Left forelimb (tissue), 1 donor: ENCODE measurements around the gene STEAP4.
A peak's percentile ranks its signal among the peaks of the same experiment; 100 is the strongest.

Source experiments
- DNase-seq: peaks from one replicate; pipeline ENCODE4 v3.0.0-alpha.2; 2018; ENCODE audit warnings: low spot score

Gene STEAP4

DNA sequence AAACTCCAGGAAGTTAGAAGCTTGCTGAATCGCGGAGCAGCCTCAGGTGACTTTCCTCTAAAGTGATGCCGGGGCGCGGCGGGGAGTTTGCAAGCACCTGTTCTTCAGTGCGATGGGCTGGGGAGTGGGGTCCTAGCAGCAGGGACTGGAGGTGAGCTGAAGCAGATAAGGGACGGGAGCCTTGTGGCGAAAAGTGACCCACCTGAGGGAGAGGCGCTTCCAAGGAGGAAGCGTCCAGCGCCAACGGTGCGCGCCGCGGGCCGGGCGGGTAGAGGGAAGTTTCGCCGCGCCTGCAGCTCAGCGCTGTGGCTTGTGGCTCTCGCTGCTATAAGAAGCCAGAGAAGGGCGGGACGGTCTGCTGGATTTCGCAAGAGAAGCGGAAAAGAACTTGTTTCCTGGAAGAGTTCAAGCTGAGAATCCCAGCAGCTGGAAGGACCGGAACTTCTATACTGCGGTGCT, at the start of gene STEAP4:
STEAP4 (minus strand) TSS at position 305 of the 459 bp plus-strand sequence. CDS start 22,625 bp downstream, outside the sequence.
- peak; percentile 70 for DNase-seq

DNA sequence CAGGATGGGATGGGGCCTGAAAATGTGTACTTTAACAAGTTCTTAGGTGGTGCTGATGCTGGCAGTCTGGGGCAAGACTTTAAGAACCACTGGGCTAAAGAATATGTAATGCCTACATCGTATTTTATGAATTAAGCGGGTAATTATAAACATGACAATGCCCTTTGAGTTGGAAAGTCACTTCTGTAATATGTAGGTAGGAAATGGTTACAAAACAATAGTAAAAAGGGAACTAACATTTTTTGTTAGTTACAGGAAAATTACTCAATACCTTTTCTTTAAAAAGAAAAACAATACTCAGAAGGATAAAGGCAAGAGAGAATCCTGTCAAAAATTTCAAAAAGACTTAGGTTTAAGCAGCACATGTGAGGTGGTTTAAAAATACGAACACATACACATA, 48.3 kb upstream of the STEAP4 start:
- DNase-seq, result no peak

DNA sequence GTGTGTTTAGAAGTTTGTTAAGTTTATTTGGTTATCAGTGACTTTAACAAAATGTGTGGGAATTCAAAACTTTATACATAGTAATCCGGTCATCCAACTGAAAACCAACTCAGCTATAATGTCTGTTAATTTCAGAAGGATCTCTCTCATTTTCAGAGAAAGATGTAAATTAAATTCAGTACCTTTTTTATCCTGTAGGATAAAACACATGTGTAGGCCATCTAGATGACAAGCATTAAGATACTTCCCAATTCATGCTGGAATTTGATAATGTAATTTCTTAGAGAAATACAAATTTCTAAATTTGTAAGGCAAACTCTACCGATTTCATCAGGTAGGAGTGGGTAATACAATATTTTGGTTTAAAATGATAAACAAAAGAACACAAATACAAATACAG, 43.4 kb upstream of the STEAP4 start:
- no peak for DNase-seq

DNA sequence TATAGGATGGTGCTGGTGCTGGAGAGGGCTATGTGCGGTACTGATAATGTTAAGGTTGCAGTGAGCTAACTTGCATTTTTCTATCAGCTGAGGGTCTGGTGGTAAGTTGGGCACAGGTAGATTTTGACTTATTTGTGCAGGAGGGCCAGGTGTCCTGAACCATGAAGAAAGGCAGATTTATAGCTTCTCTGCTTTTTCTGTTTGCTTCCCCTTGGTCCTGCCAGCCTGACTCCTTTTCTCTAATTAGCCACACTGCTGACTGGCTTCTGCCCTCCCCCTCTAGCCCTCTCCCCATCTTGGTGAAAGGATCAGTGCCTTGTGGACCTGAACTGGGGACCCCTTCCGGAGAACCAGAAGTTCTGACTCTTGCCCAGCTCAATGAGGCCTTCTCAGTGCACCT, 40.8 kb upstream of the STEAP4 start:
- no peak for DNase-seq

DNA sequence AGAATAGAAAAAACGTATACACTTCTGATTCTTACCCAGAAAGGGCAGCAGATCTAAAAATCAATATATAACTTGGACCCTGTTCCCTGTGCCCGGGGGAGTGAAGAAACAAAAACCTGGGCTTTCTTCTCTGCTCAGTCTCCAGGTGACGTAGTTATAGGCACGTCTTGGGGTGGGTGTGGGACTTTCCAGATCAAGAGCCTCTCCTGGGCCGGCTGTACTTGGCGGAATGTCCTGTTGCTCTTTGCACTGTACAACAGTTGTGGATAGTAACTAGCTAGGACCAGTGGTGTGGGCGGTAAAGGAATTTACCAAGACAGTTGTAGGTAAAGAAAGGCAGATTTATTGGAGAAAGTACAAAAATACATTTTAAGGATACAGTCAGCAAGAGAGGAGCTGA, 40.4 kb upstream of the STEAP4 start:
- no peak for DNase-seq

DNA sequence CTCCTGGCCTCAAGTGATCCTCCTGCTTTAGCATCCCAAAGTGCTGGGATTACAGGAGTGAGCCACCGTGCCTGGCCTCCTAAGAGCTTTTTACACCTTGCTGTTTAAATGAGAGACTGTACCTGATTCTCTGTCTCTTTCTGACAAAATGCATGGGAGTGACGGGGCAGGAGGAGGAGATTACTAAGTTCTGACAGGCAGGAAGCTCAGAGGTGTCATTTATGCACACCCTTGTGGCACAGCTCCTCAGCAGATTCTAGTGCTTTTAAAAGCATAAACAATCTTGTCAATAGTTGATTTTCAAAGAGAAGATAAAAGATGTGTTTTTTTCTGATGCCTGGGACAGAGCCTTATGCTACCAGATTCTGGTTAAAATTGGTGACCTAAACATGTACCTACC, 39.7 kb upstream of the STEAP4 start:
- no peak for DNase-seq

DNA sequence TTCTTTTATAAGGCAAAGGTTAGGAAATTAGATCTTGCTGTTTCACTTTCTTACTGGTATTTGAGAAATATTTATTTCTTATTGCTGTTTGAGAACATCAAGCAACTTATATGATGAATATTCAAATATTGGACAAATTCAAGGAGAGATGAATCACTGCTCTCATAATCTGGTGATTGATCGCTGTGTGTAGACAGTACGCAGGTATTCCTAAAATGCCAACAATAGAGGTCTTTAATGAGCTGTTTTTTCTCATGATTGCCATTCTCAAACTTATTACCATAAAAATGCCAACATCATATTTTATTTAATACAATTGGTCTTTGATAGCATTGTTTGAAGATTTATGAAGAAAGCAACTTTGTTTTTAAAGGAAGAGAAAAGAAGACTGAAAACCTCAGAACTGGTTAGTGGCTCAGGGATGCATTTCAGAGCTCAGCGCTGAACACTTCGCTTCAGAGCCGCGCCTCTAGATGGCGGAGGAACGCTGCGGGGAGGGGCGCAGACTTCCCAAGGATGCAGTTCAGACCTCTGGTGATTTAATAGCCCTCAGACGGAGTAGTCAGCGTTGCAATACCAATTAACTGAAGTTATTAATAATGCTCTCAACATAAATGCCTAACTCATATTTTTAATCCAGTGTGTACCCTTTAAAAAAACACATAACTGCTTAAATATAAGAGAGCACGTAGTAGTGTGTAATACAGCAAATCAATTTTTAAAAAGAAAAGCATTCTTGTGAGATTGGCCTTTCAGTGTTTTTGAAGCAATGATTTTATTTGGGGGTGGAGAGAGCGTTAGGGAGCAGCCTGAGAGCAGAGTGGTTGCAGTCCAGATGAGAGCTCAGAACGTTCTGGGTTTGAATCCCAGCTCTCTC, 38.5 kb upstream of the STEAP4 start:
- DNase-seq, result no peak

DNA sequence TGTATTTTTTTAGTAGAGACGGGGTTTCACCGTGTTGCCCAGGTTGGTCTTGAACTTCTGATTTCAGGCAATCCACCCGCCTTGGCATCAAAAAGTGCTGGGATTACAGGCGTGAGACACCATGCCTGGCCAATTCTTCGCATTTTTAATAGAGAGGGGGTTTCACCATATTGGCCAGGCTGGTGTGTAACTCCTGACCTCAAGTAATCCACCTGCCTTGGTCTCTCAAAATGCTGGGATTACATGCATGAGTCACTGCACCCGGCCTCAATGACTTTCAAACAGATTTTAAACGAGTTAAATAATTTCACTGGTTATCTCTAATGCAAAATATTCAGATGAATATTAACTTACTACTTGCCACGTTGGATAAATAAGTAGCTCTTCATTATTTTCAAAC, 37.6 kb upstream of the STEAP4 start:
- no peak for DNase-seq

DNA sequence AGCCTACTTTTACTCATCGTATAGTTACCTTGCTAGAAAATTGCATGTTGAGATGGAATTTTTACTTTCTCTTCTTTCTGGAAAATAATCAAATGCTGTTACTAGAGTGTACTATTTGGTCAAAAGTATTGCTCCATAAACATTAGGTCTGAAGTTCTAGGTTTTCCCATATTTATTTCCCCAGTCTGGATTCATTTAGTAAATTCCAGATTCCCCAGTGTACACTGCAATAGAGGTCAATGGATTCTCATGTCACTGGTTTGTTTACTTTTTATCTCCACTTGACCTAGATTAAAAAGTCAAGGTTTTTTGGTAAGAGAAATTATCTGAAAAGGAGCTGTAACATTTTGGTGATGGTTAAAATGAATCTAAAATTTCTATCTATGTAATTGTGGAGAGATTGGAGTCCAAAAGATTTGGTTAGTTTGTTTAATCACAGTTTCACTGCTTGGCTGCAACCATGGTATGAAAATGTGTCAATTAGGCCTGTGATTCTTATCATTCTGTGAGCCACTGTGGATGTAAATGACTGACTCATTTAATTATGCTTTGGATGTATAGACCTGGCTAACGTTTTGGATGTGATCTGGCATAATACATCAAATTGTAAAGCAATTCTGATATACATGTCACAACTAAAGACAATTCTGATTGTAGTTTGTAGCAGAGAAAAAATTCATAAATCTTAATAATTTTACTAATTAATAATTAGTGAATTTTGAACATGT, 32.7 kb upstream of the STEAP4 start:
- no peak for DNase-seq

DNA sequence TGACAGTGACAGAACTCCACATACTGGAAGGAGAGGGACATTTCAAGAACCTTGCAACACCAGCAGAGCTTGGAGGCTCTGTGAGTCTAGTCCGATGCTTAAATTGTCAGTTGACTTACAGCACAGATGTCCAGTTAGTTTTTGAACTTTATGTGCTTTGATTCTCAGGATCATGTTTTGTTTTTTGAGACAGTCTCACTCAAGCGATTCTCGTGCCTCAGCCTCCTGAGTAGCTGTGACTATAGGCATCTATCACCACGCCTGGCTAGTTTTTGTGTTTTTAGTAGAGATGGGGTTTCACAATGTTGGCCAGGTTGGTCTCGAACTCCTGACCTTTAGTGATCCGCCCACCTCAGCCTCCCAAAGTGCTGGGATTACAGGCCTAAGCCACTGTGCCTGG, 31.8 kb upstream of the STEAP4 start:
- DNase-seq, result no peak

DNA sequence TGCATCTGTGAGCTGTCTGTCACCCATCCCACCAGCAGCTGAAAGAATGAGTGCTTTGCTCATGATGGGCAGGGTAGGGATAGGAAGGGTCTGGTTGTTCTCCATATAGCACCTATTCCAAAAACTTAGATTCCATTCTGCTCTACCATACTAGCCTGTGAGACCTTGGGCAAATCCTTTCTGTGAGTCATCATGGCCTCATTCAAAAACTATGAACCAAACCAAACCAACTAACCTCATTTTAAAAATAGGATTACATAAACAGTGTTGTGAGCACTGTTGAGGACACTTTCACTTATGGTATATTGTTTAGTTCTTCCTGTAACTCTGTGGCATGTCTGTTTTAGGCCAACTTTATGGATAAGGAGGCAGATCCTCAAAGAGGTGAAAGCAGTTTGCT, 30.9 kb upstream of the STEAP4 start:
- DNase-seq, result no peak

DNA sequence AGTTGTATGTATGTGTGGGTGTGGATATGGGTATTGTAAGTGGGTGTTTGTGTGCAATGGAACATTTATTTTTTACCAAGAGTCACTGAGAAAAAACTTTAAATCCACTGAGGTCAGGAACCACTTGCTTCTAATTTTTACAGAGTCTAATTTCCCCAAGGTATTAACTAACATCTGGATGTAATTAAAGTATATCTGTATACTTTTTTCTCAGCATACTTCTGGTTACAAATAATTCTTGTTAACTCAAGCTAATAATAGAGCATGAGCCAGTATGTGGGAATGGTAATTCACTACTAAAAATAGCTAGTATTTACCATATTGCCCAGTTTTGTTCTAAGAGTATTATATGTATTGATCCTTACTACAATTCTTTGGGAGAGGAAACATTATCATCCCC, 24.6 kb upstream of the STEAP4 start:
- DNase-seq, result no peak

DNA sequence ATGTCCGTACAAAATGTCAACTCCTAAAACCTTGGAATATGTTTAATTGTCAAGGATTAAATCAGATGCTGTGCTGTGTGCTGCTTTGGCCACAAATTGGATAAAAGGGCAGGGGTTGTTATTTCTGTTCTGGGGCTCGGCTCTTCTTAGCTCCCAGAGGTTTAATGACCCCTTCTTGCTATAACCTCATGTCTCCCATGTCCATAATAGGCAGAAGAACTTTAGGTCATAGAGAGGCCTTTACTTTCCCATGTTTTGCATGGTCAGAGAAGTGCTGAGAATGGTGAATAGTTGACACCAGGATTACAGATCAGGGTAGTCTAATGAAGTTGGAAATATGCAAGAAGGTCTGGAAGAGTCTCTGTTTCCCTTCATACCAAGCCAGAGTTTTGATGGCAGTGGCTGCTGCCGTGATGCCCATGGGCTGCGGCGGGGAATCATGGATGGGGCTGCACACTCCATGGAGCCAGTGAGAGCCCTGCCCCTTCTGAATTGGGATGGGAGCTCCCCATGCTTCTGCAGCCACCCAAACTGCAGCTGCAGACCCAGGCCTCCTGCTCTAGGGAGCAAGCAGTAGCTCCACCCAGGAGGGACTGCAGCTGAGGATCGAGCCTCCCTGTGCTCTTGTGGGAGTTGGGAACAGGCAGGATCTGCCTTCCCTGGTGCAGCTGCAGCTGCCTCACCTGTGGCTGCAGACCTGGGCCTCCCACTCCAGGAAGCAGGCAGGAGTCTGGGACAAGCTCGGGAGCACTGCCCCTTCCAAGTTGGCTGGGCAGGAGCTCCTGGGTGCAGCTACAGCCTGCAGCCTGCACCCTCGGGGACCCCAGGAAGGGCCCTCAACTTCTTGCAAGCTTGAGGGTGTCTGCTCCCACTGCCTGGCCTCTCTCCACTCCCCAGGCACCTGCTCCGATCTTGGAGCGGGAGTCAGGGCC, 23.1 kb upstream of the STEAP4 start:
- DNase-seq, result no peak

DNA sequence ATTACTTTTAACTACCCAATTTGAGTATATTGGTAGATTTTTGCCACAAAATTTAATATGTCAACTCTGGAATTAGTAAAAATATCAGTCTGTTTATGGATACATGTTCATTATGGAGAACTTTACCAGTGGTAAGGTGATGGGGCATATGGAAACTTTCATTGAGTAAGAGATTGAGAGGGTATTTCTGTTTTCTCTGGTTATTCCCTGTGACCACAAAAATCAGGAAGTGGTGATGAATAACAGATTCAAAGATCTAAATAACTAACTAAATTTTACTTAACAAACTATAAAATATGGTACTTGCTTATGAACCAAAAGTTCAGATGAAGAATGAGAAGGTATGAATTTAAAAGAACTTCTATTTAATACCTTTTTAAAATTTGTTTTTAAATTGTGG, 22.1 kb upstream of the STEAP4 start:
- DNase-seq, result no peak

DNA sequence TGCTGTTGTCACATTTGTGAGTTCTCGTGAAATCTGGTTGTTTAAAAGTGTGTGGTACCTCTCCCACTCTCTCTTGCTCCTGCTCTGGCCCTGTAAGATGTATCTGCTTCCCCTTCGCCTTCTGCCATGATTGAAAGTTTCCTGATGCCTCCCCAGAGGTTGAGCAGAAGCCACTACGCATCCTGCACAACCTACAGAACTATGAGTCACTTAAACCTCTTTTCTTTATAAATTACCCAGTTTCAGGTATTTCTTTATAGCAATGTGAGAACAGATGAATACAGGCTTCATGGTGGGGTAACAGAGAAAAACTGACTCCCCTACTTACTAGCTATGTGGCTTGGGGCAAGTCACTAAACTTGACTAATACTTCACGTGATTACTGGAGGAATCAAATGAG, 18.0 kb upstream of the STEAP4 start:
- DNase-seq, result no peak

DNA sequence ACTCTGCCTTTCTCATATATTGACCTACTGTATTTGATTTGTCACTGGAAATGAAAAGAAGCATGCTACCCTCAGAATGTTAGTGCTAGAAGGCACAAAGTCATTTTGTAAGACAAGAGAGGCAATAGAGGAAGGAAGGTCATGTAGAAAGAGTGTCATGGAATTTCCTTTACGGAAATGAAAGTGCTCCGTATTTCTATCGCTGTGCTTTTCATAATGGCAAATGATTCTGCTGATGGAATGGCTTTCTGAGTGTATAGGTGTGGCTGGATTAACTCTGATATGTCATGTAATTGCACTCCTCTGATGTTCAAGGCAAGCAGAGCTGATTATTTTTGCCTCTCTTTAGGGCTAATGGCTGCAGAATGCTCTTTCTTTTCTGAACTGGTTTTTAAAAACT, 15.5 kb upstream of the STEAP4 start:
- DNase-seq, result no peak

DNA sequence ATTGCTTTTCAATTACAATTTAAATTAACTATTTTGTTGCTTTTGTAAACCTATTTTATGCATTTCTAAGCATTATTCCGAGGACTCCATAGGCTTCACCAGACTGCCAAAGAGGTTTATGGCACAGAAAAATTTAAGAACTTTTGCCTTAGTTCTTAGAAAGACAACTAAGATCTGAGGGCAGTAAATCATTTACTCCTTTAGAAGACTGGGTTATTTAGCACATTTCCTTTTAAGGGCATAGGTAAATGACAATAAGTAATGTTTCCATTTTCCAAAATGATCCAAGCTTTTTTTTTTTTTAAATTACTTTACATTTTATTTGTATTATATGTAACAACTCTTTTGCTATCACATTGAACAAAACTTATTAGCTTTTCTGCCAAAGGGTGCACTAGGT, 15.0 kb upstream of the STEAP4 start:
- DNase-seq, result no peak

DNA sequence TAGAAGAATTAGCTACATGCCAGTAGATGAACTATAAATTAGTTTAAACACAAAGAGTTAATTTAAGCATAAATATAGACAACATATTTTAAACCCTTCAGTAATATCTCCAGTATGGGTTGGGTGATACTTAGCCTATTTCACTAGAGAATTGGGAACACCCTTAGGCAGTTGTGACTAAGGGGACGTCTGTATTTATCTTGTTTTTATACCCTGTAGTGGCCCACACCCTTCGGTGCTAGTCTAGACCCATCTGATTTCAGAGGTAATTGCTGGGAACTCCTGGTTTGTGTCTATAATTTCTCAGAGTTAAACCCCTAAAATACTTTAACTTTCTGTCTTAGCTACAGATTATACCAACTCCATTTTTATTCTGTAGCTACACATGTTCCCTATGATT, 11.5 kb upstream of the STEAP4 start:
- no peak for DNase-seq

DNA sequence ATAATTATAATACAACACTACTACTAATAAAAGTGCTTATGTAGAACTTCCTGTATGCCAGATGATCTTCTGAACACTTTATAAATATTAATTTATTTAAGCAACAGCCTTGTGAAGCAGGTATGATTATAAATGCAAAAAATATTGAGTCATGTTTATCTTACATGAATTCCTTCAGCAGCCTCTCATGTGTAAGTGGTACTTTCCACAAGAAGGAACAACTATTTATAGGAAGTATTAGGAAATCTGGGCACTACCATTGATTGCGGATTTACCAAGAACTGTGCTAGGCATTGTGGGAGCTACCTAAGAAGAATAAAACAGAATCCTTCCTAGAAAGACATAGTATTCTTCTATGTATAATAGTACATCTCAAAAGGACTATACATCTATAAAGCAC, 10.7 kb upstream of the STEAP4 start:
- DNase-seq, result no peak

DNA sequence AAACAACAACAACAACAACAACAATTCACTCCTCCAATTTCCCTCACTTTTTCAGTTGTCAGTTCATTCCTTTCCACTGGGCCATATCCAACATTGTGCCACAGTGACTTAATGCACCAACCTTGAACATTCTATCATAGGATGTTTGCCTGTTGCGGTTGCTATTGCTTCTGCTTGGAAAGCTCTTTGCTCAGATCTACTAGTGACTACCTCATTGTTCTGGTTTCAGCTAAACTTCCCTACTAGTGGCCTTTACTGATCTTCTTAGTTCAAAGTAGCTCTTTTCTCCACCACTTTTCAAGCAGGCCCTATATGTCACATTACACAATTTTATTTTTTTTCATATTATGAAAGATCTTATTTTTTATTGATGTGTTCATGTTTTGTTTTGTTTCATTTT, 9.8 kb upstream of the STEAP4 start:
- no peak for DNase-seq

DNA sequence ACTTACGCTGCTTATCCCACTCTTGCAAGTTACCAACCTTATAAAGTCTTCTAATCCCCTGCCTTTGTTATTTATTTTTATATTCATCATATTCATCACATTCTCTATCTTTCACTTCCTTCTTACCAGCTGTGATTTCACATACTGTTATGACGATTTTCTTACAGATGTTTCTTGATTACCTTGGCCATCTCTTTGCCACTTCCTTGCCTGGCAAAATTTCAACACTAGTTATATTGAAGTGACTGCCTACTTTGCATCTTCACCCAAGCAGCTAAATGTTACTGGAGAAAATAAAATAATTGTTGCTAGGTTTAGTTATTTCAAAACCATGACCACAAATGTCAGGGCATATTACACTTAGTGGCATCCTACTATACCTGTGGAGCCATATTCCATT, 8.8 kb upstream of the STEAP4 start:
- DNase-seq, result no peak

DNA sequence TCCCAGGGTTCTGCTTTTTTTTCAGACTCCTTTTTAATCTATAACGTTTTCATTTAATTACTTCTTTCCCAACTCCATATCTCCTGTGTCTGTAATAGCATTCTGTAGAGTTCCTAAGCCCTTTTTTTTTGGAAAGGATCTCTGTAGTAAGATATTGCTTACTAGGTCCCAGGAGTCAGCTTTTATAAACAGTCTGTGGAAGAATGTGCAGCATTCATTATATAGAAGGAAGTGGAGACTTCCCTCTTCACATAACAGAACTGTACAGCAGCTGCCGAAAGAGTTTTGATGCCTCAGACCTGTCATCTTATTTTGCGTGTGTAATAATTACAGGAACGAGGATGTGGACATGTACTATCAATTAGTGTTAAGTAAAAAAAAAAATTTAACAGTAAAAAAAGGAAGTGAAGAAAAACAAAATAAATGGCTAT, 7.4 kb upstream of the STEAP4 start:
- no peak for DNase-seq
